HepG2 (cell line): ENCODE data around the gene C20orf204. TPM values are rescaled to one million over a fixed set of nuclear protein-coding genes. Genes with fewer than 3 reads are reported as not detected.

Experiments
- ARID5B ChIP-seq: IDR thresholded peaks from 2 replicates; pipeline ENCODE4 v1.4.0; 2020; ENCODE audit warnings: mild to moderate bottlenecking, missing genetic modification reagents
- ATF7 ChIP-seq, 2 experiments: fragments of 450-650 bp in 1 of 2; sonication (generic) in 1 of 2; formaldehyde crosslinking in 1 of 2; IDR thresholded peaks; 2 replicates each; pipeline versions ENCODE4 v1.4.0 to v1.6.1; 2016 to 2020; ENCODE audit warnings: antibody characterized with exemption in 1 of 2, mild to moderate bottlenecking in 1 of 2, missing genetic modification reagents in 1 of 2
- CERS6 ChIP-seq: sonication (generic); formaldehyde crosslinking; IDR thresholded peaks from 2 replicates; pipeline ENCODE4 v1.5.0; 2020; ENCODE audit warnings: missing genetic modification reagents
- FOSL1 ChIP-seq: sonication (generic); formaldehyde crosslinking; IDR thresholded peaks from 2 replicates; pipeline ENCODE4 v1.9.0; 2021; ENCODE audit warnings: missing genetic modification reagents, borderline replicate concordance
- MEIS1 ChIP-seq: sonication (generic); formaldehyde crosslinking; IDR thresholded peaks from 2 replicates; pipeline ENCODE4 v1.9.0; 2021; ENCODE audit warnings: mild to moderate bottlenecking, missing genetic modification reagents, moderate library complexity, borderline replicate concordance
- ONECUT2 ChIP-seq: sonication (generic); formaldehyde crosslinking; IDR thresholded peaks from 2 replicates; pipeline ENCODE4 v1.4.0; 2020; ENCODE audit warnings: missing genetic modification reagents
- PITX1 ChIP-seq: sonication (generic); formaldehyde crosslinking; IDR thresholded peaks from 2 replicates; pipeline ENCODE4 v1.5.1; 2020; ENCODE audit warnings: mild to moderate bottlenecking, missing genetic modification reagents
- PRDM10 ChIP-seq: sonication (generic); formaldehyde crosslinking; IDR thresholded peaks from 2 replicates; pipeline ENCODE4 v1.4.0; 2020; ENCODE audit warnings: low read depth, missing genetic modification reagents
- RBFOX2 ChIP-seq: fragments of 200-400 bp; formaldehyde crosslinking; IDR thresholded peaks from 2 replicates; pipeline ENCODE4 v1.6.1; 2017; ENCODE audit warnings: low read depth, mild to moderate bottlenecking, low read length
- TEF ChIP-seq: sonication (generic); formaldehyde crosslinking; IDR thresholded peaks from 2 replicates; pipeline ENCODE4 v1.5.0; 2020; ENCODE audit warnings: missing genetic modification reagents
- ZC3H13 ChIP-seq: sonication (generic); formaldehyde crosslinking; IDR thresholded peaks from 2 replicates; pipeline ENCODE4 v1.8.1; 2023; ENCODE audit warnings: mild to moderate bottlenecking, missing genetic modification reagents, moderate library complexity
- ZHX1 ChIP-seq: sonication (generic); formaldehyde crosslinking; IDR thresholded peaks from 2 replicates; pipeline ENCODE4 v1.8.1; 2022; ENCODE audit warnings: low read depth, mild to moderate bottlenecking, missing genetic modification reagents
- ZNF10 ChIP-seq: sonication (generic); formaldehyde crosslinking; IDR thresholded peaks from 2 replicates; pipeline ENCODE4 v1.4.0; 2020; ENCODE audit warnings: mild to moderate bottlenecking, low read depth, missing genetic modification reagents, borderline replicate concordance
- ZSCAN21 ChIP-seq: sonication (generic); formaldehyde crosslinking; IDR thresholded peaks from 2 replicates; pipeline ENCODE4 v1.8.0; 2022; ENCODE audit warnings: mild to moderate bottlenecking, missing genetic modification reagents, moderate library complexity, borderline replicate concordance
- polyA plus RNA-seq, 8 experiments: library from polyadenylated mRNA; depleted of rRNA in 3 of 8; stranded (reverse) in 7 of 8; unstranded in 1 of 8; fragments of >200 nt; fragmentation: Illumina TruSeq in 4 of 8; extraction: Trizol in 4 of 8; gene quantifications; 2 replicates each; pipeline versions ENCODE4 v1.2.1 to v1.2.3, GENCODE V29; 2011 to 2016; ENCODE audit warnings: low read depth in 4 of 8, missing spikeins in 1 of 8, mixed read lengths in 1 of 8; ENCODE audit not compliant: insufficient read depth in 1 of 8
- total RNA-seq, 5 experiments: library from RNA; depleted of rRNA; stranded (reverse); fragments of >200 nt; fragmentation: Illumina TruSeq; extraction: Trizol; gene quantifications; 2 replicates each; pipeline ENCODE4 v1.2.3, GENCODE V29; 2016; ENCODE audit warnings: low read depth in 1 of 5

The C20orf204 gene
- total and polyA plus RNA-seq, 2 of the 13 experiments (the other 11 are each of a cell fraction or from before 2014, with no cell fraction given), result 22.1 to 80.0 TPM

- TF ChIP-seq ZNF10 (CRISPR knock-in tag), result peak; percentile 58; the same call in 1 of the 2 replicates
- TF ChIP-seq ZC3H13 (CRISPR knock-in tag), result peak; percentile 71
- TF ChIP-seq ARID5B, result peak; percentile 17; the same call in 1 of the 2 replicates
- TF ChIP-seq PITX1, result peak; percentile 34
- TF ChIP-seq ONECUT2 (CRISPR knock-in tag), result 0 out of 2 replicates have a peak, but pooled peaks have one; percentile 7
- no peak for TF ChIP-seq ATF7 (IDR thresholded peaks at IDR 0.05)
- 0 out of 2 replicates have a peak, but pooled peaks have one; percentile 49 for TF ChIP-seq ATF7 (CRISPR knock-in tag; IDR thresholded peaks at IDR 0.05)
- peak; percentile 83; the same call in 1 of the 2 replicates for TF ChIP-seq MEIS1 (CRISPR knock-in tag)
- TF ChIP-seq FOSL1 (CRISPR knock-in tag), result peak; percentile 26; the same call in 1 of the 2 replicates
- TF ChIP-seq CERS6 (CRISPR knock-in tag), result no peak
- TF ChIP-seq PRDM10 (CRISPR knock-in tag), result no peak
- peak; percentile 47 for TF ChIP-seq ZSCAN21 (CRISPR knock-in tag)
- TF ChIP-seq TEF, result no peak
- TF ChIP-seq ZHX1 (CRISPR knock-in tag), result 0 out of 2 replicates have a peak, but pooled peaks have one; percentile 35
- peak; percentile 93 for TF ChIP-seq RBFOX2
Observed at GRCh38 chr20:64042054-64042781, 6.2 kb downstream of the C20orf204 start (continued).
